GM12873 (cell line): ENCODE results near the gene TET3.

ENCODE experiments used
- TF ChIP-seq, protein P1 (sequence below): IDR thresholded peaks from 2 replicates; pipeline ENCODE4 v1.5.1; 2012; ENCODE audit warnings: low read depth, mild to moderate bottlenecking, moderate library complexity, low read length, control low read depth; ENCODE audit not compliant: insufficient read depth; ENCODE audit errors: missing control alignments

TET3 gene

DNA sequence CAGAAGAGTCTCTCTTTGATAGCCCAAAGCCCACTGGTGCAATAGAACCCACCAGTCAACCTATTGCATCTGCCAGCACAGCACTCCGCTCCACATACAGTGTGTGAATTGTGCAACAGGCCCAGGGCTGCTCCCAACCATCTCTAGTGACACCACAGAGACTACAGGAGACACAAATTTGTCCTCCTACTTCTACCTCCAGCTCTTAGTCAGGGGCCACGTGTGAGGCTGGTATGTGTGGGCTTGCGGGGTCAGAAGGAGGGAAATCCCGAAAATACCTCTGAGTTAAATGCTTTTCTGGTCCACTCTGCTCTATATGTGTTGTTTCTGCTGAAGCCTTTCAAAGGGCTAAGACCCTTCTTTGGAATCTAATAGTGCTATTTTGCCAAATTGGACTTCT is 40.0 kb upstream of the TET3 start:
- TF ChIP-seq, protein P1, sequence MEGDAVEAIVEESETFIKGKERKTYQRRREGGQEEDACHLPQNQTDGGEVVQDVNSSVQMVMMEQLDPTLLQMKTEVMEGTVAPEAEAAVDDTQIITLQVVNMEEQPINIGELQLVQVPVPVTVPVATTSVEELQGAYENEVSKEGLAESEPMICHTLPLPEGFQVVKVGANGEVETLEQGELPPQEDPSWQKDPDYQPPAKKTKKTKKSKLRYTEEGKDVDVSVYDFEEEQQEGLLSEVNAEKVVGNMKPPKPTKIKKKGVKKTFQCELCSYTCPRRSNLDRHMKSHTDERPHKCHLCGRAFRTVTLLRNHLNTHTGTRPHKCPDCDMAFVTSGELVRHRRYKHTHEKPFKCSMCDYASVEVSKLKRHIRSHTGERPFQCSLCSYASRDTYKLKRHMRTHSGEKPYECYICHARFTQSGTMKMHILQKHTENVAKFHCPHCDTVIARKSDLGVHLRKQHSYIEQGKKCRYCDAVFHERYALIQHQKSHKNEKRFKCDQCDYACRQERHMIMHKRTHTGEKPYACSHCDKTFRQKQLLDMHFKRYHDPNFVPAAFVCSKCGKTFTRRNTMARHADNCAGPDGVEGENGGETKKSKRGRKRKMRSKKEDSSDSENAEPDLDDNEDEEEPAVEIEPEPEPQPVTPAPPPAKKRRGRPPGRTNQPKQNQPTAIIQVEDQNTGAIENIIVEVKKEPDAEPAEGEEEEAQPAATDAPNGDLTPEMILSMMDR, result no peak

DNA sequence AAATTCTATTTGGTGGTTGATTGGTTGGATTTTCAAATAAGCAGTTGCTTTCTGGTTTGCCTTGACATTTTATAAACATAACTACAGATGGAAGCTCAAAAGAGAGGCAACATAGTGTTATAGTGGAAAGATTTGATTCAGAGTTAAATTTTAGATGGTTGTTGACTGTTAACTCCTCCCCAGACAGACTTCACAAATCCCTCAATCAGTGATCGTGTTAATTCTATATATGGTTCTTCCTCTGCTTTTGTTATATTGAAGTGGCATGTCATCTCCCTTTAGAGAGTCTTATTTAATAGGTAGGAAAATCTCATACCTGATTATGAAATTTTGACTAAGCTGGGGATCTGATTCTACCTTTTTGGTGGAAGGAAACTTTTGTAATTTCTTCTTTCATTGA is 38.5 kb upstream of the TET3 start:
- TF ChIP-seq, protein P1, result no peak

DNA sequence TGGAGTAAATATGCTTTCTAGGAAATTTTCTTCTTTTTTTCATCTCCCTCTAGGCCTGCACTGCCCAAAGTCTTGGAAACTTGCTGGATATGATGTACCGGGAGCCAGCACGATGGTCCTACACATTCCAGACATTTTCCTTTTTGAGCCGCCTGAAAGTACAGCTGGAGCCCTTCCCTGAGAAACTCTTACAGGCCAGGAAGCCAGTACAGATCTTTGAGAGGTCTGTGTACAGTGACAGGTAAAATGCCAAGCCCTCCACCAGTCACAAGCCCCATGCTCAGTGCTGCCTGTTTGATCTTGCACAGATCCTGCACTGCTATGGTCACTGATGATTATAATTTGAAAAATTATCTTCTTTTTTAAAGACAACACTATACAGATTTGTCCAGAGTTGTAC is 38.0 kb upstream of the TET3 start:
- TF ChIP-seq, protein P1, result no peak

DNA sequence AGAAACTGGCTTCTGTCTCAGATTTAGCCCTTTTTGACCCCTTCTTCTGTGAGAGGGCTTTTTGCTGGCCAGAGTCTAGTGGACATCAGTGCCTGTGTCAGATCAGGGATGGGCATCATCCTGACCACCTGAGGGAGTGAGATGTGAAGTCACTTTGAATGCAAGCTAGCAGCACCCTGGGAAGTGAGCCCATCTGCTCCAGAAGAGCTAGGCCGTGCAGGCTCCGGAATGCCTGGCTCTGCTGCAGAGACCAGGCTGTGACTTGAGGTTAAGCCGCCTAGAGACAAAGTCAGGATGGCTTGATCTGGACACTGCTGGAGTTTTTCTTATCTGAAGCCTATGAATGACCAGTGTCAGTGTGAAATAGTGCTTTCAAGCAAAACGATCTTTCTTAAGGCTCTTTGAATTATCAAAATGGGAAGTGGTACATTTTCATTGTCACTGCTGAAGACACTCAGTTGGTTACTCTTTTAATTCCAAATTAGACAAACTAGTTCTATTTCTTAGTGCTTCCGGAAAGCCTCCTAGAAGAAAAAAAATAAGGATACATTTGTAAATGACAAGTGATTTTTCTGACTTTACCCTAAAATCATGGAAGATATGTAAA is 37.2 kb upstream of the TET3 start:
- TF ChIP-seq, protein P1, result no peak

DNA sequence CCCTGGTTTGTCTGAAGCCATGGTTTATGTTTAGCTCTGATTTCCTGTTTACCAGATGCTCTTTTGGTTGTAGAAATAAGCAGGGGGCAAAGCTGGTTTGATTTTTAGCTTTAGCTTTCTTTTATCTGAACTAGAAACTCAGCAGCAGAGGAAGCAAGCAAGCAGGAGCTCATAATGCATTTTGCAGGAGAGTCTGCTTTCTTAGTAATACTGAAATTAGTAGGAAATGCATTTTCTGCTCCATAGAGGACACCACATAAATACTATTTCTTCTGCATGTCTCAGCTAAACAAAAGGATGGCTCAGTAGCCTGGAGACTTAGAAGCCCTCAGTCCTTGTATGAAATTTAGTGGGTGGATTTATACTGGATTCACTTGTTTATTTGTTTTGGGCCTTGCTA is 34.9 kb upstream of the TET3 start:
- TF ChIP-seq, protein P1, result no peak

DNA sequence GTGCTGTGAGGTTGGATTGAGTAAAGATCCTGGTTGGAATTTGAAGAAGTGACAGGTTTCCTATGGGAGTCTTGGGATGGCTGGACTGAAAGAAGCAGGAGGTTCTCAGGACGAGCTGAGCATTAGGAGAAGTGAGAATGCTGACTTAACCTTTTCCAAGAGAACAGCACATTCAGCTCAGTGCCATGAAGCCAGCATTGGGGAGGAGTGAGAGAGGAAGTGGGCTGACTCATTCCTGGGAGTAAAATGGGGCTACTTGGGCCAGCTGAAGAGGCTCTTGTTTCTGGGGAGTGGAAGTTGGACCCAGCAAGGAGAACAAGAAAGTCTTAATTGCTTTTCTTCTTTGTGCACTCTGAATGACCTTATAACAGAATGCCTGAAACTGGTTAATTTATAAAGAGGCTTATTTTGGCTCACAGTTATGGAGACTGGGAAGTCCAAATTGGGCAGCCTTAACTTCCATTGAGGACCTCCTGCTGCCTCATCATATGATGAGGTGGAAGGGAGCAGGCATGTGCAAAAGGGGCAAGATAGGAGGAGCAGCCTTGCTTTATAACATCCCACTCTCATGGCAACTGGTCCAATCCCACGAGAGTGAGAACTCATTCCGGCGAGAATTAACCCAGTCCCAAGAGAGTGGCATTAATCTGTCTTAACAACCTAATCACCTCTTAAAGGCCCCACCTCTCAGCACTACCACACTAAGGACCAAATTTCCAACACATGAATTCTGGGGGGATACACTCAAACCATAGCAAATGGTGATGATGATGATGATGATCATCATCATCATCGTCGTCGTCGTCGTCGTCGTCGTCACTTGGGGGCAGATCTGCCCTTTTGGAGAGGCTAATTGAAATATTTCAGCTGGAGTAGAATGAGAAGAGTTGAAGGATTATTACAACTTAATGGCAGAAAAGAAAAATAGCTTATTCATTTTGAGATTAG is 31.9 kb upstream of the TET3 start:
- TF ChIP-seq, protein P1, result no peak

DNA sequence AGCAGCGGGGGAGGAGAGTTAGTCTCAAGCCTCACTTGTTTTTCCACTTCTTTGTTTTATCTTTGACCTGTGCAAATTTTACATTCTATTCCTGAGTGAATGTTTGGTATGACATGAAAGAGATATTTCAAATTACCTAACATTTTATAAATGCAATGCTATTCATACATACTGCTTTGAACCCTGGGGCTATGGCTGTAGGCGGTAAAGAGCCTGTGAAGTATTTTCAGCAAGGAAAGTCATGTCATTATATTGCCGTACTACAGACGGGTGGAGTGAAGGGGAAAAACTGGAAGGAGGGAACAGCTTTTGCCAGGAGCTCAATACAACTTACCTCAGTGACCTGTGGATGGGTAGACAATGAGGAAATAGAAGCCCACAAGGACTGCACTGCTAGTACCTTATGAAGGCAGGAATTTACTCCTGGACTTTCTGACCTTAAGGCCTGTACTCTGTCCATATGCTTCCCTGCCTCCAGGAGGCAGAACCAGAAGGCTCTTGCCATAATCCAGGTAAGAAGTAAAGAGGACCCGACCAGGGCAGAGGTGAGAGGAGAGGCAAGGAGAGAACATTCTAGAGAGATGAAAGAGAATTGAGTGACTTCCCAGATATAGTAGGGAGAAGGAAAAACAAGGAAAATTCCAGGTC is 28.4 kb upstream of the TET3 start:
- TF ChIP-seq, protein P1, result no peak
